NCI-H524 treated with DMSO at 0.1 percent for 48 hours (cell line): ENCODE measurements around the gene DAGLA.

Experiments used
- DNase-seq: peaks from one replicate; lab custom pipeline; 2025; lab: John Stamatoyannopoulos, UW

Gene DAGLA

GRCh38 chr11:61710019-61710418 is 29.8 kb downstream of the DAGLA start:
- peak; percentile 84 for DNase-seq

DNA sequence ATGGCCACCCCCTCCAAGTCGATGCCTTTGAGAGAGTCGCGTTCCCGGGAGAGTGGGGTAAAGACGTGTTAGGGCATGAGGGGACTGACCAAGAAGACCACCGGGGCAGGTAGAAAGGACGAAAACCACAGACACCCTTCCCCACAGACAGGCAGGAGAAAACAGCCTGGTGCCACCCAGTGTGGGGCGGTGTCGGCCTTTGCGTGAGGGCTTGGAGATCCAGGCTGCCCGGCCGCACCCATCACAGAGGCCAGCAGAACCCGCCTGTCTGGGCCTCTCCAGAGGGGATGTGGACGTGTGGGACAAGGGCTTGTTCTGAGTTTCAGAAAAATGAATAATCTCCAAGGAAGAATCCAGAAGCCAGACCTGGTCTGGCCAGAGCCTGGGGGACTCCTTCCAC is 30.8 kb downstream of the DAGLA start:
- no peak for DNase-seq

DNA sequence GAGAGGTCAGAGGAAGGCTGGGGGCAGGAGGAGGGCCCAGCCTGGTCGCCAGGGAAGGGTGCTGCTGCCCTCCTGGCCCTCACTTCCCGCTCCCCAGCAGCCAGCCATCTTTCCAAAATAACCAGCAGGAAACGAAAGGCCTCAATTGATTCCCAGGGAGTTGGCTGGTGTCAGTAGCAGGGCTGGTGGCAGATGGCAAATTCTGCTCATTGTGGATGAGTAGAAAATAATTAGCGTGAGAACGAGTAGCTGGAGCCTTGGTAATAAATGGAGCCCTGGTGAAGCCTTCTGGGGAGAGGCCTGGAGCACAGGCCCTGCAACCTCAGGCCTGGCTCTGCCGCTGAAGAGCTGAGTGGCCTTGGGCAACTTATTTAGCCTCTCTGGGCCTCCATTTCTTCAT is 31.3 kb downstream of the DAGLA start:
- peak; percentile 77 for DNase-seq

- no peak for DNase-seq
These were observed 32.1 kb downstream of the DAGLA start for GRCh38 chr11:61712314-61712713.

GRCh38 chr11:61712846-61713245 is 32.7 kb downstream of the DAGLA start:
- no peak for DNase-seq

- no peak for DNase-seq
These were observed 33.3 kb downstream of the DAGLA start for GRCh38 chr11:61713464-61713863.

- no peak for DNase-seq
These were observed 33.7 kb downstream of the DAGLA start for GRCh38 chr11:61713906-61714305.

DNA sequence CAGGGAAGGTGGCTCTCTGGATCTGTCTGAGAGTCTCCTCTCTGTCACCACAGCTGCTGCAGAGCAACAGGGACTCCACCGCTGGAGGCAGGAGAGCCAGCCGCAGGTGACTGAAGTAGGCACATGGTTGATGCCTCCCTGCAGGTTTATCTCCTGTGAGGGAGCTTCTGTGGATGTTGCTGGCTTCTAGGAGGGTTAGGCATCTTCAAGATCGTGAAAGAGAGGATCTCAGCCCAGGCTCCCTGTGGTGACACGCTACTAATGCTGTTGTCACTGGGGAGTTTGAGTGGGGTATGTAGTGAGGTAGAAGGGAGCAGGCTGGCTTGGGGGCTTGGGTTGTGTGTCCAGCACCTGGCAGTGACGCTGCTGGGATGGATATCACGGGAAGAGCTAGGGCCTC is 34.1 kb downstream of the DAGLA start:
- DNase-seq, result no peak

- no peak for DNase-seq
These were observed 34.7 kb downstream of the DAGLA start for GRCh38 chr11:61714916-61715315.

GRCh38 chr11:61715867-61716266 is 35.7 kb downstream of the DAGLA start:
- DNase-seq, result no peak

- no peak for DNase-seq
These were observed 36.5 kb downstream of the DAGLA start for GRCh38 chr11:61716478-61717285.

DNA sequence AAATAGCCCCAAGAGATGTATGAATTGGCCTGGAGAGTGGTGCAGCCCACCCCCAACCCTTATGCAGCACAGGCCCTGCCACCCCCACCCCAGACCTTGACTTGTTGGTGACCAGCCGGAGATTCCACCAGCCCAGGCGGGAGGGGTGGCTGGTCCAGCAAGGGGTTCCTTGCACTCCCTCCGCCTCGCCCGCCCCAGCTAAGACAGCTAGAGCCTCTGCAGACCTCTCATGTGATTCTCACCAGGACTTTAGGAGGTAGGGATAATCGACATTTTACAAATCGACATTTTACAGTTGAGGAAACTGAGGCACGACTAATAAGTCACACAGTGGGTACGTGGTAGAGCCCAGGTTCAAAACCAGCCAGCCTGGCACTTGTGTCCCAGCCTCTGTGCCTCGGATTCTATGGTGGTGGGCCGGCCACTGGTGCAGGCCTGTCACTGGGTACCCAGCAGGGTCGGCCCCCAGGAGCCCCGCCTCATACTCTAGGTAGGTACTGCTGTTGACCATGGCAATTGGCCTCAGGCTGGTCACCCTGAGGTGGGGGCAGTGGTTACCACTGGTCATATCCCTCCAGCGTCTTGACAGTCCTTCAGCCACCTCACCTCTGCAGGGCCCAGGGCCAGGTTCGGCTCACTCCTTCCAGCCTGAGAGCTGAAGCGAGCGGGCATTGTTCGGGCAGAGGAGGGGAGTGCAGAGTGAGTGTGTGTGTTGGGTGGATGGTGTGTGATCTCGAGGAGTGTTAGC is 37.3 kb downstream of the DAGLA start:
- DNase-seq, result no peak

GRCh38 chr11:61718046-61718531 is 37.9 kb downstream of the DAGLA start:
- peak; percentile 54 for DNase-seq

DNA sequence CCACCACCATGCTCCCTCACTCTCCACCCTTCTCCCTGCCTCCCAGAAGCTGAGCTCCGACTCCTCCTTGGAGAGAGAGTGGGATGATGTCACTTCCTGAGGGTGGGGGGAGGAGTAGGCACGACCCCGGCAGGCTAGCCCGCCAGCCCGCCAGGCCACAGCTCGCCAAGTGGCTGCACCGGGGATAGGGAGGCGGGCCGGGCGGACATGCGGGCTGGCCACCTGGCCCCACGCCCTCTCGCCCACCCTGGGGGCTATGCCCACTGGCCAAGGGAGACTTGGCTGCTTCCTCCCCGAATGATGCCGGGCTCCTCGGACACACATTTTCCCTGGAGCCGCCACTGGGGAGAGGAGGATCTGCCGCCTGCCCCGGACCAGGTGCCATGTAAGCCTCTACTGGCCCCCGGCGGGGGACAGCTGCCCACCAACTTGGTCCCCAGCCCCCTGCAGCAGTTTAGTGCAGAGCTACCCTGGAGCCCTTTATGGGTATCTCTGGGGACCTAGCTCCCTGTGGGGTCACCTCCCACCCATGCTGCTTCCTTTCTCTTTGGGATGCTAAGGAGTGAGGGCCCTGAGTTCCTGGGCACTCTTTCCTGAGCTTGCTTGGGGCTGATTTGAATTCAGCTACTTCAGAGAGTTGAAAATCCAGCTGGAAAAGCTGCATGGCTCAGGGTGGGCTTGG is 38.6 kb downstream of the DAGLA start:
- DNase-seq, result peak; percentile 54

- no peak for DNase-seq
These were observed 39.8 kb downstream of the DAGLA start for GRCh38 chr11:61719978-61720377.

- DNase-seq, result no peak
These were observed 40.4 kb downstream of the DAGLA start for GRCh38 chr11:61720597-61720996.

- no peak for DNase-seq
These were observed 44.2 kb downstream of the DAGLA start for GRCh38 chr11:61724437-61724836.

DNA sequence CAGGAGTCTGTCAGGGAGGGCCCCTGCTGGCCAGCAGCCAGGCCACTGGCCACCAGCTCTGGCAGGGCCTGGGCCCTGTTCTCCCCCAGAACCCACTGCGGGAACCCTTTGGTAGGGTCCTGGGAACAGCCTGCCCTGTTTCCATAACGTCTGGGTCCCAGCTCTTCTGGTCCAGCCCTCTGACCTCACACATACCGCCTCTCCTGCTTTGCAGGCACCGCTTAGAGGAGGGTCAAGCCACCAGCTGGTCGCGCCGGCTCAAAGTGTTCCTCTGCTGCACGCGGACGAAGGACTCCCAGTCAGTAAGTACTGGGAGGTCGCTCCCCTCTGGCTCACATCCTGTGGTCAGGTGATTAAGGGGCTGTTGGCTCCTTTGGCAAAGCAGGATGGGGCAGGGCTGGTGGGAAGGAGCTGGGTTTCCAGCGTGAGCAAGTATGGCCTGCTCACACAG is 45.6 kb downstream of the DAGLA start:
- DNase-seq, result no peak

DNA sequence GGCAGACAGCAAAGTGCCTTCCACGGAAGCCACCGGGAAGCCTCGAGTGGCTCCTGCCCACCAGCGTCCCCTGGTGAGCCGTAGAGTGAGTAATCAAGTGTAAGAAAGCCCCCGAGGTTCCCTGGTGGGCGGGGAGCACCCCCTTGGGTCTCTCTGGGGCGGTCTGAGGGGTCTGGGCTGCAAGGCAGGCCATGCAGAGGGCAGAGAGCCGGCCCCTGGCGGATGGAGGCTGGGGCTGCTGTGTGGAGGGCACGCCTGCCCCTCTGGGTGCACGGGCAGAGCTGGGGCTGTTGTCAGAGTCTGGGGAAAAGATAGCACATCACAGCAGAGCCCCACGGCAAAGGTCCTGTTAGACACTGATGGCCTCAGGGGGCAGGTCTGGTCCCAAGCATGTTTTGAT is 46.6 kb downstream of the DAGLA start:
- DNase-seq, result no peak

DNA sequence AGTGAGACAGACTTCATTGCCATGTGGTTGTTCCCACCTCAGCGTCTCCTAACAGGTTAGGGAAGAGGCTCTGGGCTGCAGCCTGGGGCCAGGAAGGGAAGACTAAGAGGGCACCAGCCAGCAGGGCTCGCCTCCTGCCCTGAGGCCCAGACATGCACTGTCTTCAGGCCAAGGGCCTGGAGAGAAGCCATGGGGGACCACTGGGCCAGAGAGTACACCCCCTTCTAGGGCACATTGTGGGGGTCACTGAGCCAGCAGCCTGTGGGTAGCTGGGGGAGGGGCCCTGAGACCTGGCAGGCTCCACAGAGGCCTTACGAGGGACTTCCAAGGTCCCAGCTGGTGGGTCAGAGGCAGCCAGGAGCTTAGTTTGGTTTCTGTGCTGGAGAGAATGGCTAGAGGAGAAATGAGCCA is 47.2 kb downstream of the DAGLA start:
- DNase-seq, result no peak

GRCh38 chr11:61728066-61728939 is 48.1 kb downstream of the DAGLA start:
- no peak for DNase-seq

GRCh38 chr11:61728940-61729219 is 48.7 kb downstream of the DAGLA start:
- DNase-seq, result no peak
